ENCODE data around the gene ABHD12.

ABHD12 gene

GRCh38 chr20:25252686-25253421 lies 137.8 kb downstream of the ABHD12 start:
- in situ Hi-C loops (cut with HindIII; ENCODE audit: low pct_unique_long_range_greater_than_20kb, low sequenced_read_pairs): no loop called here
- TF ChIP-seq JUND (IDR thresholded peaks at IDR 0.05; ENCODE audit: low read depth): no peak
- DNase-seq (ENCODE audit: low read depth in 1 of 2, low spot score in 1 of 2): no peak

GRCh38 chr20:25252230-25252651 lies 138.4 kb downstream of the ABHD12 start:
- in situ Hi-C loops (cut with HindIII; ENCODE audit: low pct_unique_long_range_greater_than_20kb, low sequenced_read_pairs): no loop called here
- no peak for TF ChIP-seq JUND (IDR thresholded peaks at IDR 0.05; ENCODE audit: low read depth)
- no peak for DNase-seq (ENCODE audit: low read depth in 1 of 2, low spot score in 1 of 2)

- in situ Hi-C loops (cut with HindIII; ENCODE audit: low pct_unique_long_range_greater_than_20kb, low sequenced_read_pairs): no loop called here
- TF ChIP-seq JUND (IDR thresholded peaks at IDR 0.05; ENCODE audit: low read depth): no peak
- DNase-seq (ENCODE audit: low read depth in 1 of 2, low spot score in 1 of 2): no peak
Measured at GRCh38 chr20:25251558-25251957, 139.1 kb downstream of the ABHD12 start.

- no peak for DNase-seq (ENCODE audit: low read depth in 1 of 2, low spot score in 1 of 2)
- in situ Hi-C loops (cut with HindIII; ENCODE audit: low pct_unique_long_range_greater_than_20kb, low sequenced_read_pairs): no loop called here
- TF ChIP-seq JUND (IDR thresholded peaks at IDR 0.05; ENCODE audit: low read depth): no peak
Measured at GRCh38 chr20:25251019-25251418, 139.6 kb downstream of the ABHD12 start.

- in situ Hi-C loops (cut with HindIII; ENCODE audit: low pct_unique_long_range_greater_than_20kb, low sequenced_read_pairs): no loop called here
- no peak for DNase-seq (ENCODE audit: low read depth in 1 of 2, low spot score in 1 of 2)
- no peak for TF ChIP-seq JUND (IDR thresholded peaks at IDR 0.05; ENCODE audit: low read depth)
Measured at GRCh38 chr20:25250508-25250907, 140.1 kb downstream of the ABHD12 start.
